GM04504 (cell line): ENCODE measurements around the gene SPATA1.
"Not testable (repeated sequence)": the region's sequence is repeated elsewhere in the genome, so short reads cannot be mapped to it uniquely, and the experiment has no call there.

ENCODE experiments used
- DNase-seq: peaks from one replicate; pipeline ENCODE4 v3.0.0-alpha.2; 2012; ENCODE audit warnings: low read depth

The SPATA1 gene, protein sequence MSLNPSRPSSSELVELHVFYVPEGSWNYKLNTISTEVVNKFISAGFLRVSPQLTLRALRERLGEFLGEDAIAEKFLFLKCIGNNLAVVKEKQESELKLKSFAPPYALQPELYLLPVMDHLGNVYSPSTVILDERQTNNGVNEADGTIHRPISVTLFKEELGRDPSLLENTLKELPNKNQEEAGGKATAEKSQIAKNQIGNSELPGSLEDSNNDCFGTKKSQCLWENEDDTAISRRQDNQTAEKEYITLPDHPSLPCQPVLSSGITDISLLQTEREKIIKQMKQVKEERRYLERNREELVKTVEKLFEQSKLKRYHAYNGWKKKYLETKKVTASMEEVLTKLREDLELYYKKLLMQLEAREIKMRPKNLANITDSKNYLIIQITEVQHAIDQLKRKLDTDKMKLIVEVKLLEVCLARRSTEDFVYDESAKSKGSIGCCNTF

DNA sequence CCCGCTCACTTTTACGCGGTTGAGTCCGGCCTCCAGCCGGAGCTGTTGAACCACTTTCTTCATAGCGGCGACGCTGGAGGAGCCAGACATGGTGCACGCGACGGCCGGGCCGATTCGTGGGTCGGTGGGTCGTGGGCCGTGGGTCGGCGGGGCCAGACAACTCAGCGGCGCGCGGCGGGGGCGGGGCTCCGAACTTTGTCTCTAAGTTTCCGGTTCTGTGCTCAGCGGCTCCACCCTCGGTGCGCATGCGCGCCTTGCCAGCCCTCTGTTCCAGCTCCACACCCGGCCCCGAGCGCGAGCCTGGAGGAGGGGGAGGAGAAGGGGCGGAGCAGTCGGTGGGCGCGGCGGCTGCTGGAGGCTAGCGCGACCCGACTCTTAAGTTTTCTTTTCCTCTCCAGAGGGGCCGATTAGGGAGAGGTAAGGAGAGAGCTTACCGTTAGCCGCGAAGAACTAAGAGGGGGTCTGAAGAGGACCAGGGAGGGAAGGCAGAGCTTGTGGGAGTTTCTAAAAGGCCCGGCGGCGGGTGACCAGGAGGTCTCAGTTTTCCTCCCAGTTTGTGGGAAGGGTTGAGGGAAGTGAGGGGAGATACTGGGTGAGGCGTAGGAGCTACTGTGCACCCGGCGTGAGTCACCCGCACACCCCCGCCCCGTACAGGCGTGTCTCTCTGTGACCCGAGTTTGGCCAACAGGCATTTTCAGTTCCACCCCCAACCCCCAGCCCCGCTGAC, at the start of gene SPATA1, which contains the start of gene GNG5:
Gene SPATA1 (plus strand): TSS at position 385 of the 727 bp plus-strand sequence. CDS start 9,974 bp downstream, outside the sequence.
Gene GNG5 (minus strand): TSS at position 580 of the 727 bp plus-strand sequence. CDS start 490 bp downstream, at position 90.
- DNase-seq = peak; percentile 93

DNA sequence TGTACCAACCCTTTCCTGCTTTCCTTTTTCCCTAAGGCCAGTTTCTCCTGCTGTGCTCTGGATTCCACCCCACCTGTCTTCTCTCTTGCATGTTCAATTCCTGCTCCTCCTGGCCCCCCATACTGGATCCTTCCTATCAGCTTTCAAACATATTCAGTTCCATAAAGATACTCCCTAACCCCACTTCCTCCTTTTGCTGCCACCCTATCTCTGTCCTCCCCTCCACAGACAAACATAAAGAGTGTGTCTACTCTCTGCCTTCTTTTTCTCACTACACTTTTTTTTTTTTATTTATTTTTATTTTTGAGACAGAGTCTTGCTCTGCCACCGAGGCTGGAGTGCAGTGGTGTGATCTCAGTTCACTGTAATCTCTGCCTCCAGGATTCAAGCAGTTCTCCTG, 44.1 kb upstream of the SPATA1 start:
- DNase-seq = no peak

DNA sequence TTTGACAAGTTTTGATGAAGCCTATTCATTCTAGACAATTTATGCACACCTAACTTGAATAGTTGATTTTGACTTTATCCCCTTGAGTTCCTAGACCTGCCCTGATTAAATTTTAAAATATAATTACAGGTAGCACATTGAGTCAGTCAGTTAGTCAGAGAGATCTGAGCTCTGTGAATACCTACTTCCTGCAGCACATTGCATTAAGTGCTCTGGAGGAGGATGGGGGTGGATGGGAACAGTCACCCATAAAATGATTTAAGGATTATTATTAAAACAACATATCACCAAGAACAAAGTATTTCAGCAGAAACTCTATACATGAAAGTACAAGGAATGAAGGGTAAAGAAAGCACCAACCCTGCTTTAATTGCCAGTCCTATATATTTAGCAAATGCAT, 38.9 kb upstream of the SPATA1 start:
- DNase-seq = no peak

DNA sequence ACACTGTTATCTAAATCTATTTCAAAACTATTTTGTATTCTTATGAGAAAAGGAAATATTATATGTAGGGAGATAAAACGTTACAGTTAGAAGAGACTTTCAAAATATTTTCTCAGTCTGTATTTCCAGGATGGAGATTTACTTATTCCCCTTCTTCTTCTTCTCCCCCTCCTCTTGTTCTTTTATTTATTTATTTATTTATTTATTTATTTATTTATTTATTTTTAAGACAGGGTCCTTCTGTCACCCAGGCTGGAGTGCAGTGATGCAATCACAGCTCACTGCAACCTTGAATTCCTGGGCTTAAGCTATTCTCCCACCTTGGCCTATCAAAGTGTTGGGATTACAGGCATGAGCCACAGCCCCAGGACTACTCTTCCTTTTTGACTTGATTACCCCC, 30.0 kb upstream of the SPATA1 start:
- DNase-seq = no peak

DNA sequence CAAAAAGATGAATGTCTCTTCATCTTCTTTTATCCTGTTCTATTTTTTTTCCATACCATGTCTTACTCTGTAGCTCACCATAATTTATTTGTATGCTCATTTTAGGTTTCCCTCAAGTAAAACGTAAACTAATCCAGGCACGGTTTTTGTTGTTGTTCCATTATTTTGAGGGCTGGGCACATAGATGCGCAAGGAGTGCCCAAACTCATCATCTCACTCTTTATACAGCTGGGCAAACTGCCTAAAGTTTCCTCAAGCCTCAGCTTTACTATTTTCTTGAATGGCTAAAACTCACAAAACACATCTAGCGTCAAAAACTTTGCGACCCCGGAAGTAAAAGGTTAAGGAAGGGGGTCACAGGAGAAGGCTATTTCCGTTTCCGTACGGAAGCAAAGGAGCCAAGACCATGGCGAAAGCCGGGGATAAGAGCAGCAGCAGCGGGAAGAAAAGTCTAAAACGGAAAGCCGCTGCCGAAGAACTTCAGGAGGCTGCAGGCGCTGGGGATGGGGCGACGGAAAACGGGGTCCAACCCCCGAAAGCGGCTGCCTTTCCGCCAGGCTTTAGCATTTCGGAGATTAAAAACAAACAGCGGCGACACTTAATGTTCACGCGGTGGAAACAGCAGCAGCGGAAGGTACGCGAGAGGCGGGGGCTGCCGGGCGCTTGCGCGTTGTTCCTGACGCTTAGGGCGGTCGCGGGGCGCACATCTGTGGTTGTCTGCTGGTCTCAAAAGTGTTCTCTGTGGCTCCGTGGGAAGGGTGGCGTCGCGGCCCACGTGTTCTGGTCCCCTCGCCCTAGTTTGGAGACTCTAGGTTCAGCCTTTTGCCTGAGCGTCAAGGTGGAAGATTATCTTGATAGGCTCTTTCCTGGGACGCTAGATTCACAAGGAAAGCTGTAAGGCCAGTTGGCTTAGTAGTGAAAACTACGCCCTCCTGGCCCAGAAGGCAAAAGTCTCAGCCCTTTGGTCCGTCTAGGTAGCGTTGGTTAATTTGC, 27.0 kb upstream of the SPATA1 start, which contains the start of gene RPF1:
Gene RPF1 (plus strand): TSS at position 391 of the 993 bp plus-strand sequence. CDS start 16 bp downstream, at position 407.
- peak; percentile 57 for DNase-seq

GRCh38 chr1:84479998-84480397, 26.2 kb upstream of the SPATA1 start:
- DNase-seq = no peak

- DNase-seq = no peak
Observed at GRCh38 chr1:84480650-84481049, 25.5 kb upstream of the SPATA1 start.

DNA sequence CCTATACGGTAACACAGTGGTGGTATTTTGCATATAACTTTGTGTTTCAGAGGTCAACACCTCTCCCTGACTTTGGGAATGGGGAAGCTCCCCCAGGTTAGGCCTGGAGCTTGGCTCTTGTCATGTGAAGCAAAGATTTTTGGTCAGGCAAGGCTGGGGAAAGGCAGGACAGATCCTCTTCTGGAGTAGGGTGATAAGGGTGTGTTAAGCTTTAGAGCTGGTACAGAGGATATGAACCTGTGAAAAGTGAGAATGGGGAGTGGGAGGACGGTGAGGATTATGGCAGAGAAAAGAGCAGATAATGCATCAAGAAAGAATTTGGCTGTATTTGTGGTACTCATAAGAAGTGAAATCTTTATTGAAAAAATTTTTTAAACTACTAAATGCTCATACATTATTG, 24.9 kb upstream of the SPATA1 start:
- no peak for DNase-seq

DNA sequence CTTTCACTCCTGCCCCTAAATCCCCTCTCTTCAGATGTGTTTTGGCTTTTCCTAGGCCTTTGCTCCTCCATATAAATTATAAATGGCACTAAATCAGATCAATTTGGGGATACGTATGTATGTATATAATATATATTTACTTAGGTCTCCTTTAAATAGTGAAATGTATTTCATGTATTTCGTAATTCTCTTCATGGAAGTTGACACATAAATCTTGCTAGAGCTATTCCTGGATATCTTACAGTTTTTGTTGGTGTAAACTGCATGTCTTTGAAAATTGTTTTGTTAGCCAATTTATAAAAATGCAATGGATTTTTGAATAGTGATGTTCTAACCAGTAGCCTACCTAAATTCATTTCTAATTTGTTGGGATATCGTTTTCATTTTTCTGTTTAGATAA, 18.1 kb upstream of the SPATA1 start:
- no peak for DNase-seq

GRCh38 chr1:84489766-84490165, 16.4 kb upstream of the SPATA1 start:
- no peak for DNase-seq

- no peak for DNase-seq
Observed at GRCh38 chr1:84492726-84493125, 13.5 kb upstream of the SPATA1 start.

- no peak for DNase-seq
Observed at GRCh38 chr1:84493747-84494146, 12.4 kb upstream of the SPATA1 start.

DNA sequence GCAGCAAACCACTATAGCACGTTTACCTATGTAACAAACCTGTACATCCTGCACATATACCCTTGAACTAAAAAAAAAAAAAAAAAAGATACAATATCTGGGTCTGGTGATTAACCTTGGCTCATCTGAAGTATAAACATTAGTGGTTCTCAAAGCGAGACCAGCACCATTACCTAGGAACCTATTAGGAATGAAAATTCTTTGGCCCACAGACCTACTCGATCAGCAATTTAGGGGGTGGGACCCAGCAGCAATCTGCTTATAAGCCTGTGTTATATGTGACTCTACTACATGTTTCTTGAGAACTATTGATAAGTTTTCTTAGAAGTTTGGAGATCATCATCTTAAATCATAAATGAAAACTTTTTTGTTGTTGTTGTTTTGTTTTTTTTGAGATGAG, 9.7 kb upstream of the SPATA1 start:
- DNase-seq = no peak

DNA sequence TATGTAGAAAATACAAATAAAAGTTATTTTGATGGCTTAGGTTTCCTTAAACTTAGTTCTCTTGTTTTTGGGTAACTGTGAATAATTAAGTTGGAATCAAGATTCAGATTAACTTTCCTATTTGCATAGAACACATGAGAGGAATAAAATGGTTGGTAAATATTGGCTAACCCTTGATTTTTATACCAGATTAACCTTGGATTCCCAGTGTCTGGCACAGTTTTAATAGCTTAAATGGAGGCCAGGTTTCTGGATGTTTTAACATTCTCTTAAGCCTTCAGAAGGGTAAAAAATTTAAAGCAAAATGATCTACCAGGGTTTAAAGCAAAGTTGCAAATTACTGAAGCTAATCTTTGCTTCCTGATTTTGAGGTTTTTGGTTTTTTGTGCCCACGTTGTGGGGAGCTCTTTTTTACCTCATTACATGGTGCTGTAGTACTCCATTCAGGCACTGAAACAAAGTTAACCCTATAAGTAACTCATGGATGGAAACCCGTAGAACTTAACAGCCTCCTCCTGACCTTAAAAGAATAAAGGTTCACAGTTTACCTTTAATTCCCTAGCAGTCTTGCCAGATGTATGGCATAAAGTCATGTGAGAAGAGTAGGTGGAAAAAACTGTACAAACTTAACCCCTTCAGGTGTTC, 8.4 kb upstream of the SPATA1 start:
- no peak for DNase-seq

DNA sequence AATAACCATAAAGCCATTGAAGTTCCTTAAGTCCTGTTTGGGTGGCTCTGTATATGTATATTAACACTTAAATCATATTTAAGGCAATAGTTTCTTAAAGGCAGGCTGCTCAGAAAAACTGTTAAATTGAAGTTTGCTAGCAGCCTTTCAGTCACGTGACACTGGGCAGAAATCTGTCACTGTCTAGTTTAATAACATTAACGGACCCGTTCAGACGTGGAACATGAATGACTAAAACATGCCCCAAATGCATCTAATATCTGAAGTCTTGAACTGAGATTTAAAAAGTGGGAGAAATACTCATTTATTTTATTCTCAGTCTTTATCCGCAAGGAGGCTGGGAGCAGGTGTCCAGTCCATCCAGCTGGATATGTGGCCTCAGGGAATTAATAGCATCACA, 3.3 kb upstream of the SPATA1 start:
- DNase-seq = no peak

GRCh38 chr1:84504580-84505492, 1.4 kb upstream of the SPATA1 start:
- peak; percentile 27 for DNase-seq

DNA sequence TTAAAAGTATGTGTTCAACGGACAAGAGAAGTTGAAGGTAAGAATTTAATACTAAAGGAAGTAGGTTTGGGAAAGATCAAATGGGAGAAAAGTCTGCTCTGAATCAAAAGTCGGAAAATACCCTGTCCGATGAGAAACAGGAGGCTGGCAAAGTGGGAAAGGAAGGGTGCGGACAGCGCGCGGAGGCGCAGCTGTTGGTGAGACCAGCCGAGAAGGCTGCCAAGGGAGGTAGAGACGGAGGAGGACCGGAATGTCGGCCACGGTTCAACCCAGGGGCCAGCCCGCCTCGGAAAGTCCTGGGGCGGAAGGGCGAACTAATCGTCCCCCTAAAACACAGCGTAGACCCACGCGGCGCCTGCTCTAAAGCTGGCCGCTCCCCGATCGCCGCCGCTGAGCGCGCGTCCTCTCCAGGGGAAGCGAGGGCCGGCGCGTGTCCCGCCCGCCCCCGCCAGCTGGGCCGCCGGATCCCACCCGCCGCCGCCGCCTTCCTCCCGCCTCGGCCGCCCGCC, 639 bp upstream of the SPATA1 start:
- DNase-seq = peak; percentile 46

- no peak for DNase-seq
Observed at GRCh38 chr1:84506729-84507453, 705 bp downstream of the SPATA1 start.

DNA sequence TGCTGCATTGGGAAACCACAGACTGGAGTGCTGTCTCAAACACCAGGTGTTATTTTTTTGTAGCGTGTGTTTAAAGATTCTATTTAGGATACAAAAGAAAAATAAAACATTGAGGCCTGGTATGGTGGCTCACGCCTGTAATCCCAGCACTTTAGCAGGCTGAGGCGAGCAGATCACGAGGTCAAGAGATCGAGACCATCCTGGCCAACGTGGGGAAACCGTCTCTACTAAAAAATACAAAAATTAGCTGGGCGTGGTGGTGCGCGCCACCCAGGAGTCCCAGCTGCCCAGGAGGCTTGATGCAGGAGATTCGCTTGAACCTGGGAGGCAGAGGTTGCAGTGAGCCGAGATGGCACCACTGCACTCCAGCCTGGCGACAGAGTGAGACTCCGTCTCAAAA, 1.7 kb downstream of the SPATA1 start:
- not testable (repeated sequence) for DNase-seq
